Kidney (tissue), 14 donors: ENCODE results near the gene MAP3K19. TPM values are rescaled to one million over a fixed set of nuclear protein-coding genes. Genes with fewer than 3 reads are reported as not detected.

ENCODE experiments used
- DNase-seq, 5 donors: peaks; one replicate each; pipeline ENCODE4 v3.0.0-alpha.2; 2013 to 2020
- FAIRE-seq: peaks from 2 replicates; lab custom pipeline; 2012; peaks lifted over from hg19 to GRCh38; lab: Jason Lieb, UNC
- H3K27ac ChIP-seq, 2 donors: one replicate each; pipeline ENCODE4 v1.7.0; 2013; ENCODE audit warnings: low read depth in 2 of 2, low read length in 2 of 2, inconsistent platforms in 1 of 2
- H3K27me3 ChIP-seq: one replicate; pipeline ENCODE4 v1.7.1; 2013; ENCODE audit warnings: low read length, inconsistent platforms; ENCODE audit not compliant: control insufficient read depth, insufficient read depth
- H3K36me3 ChIP-seq, 3 donors: one replicate each; pipeline versions ENCODE4 v1.7.0 to v1.7.1; 2013; ENCODE audit warnings: low read length in 3 of 3, control low read depth in 1 of 3, inconsistent platforms in 1 of 3; ENCODE audit not compliant: insufficient read depth in 3 of 3, control insufficient read depth in 2 of 3
- H3K4me1 ChIP-seq, 3 donors: one replicate each; pipeline versions ENCODE4 v1.7.0 to v1.7.1; 2013; ENCODE audit warnings: low read length in 3 of 3, inconsistent platforms in 1 of 3, low read depth in 1 of 3; ENCODE audit not compliant: control insufficient read depth in 2 of 3, insufficient read depth in 2 of 3
- H3K4me3 ChIP-seq, 3 donors: one replicate each; pipeline versions ENCODE4 v1.7.0 to v1.8.1; 2013; ENCODE audit warnings: low read length in 3 of 3, control low read depth in 1 of 3, inconsistent platforms in 1 of 3
- H3K9ac ChIP-seq, 3 donors: one replicate each; pipeline versions ENCODE4 v1.7.0 to v1.7.1; 2013; ENCODE audit warnings: low read length in 3 of 3, control low read depth in 1 of 3, inconsistent platforms in 1 of 3
- H3K9me3 ChIP-seq, 3 donors: one replicate each; pipeline versions ENCODE4 v1.7.0 to v1.7.1; 2013; ENCODE audit warnings: low read length in 3 of 3, control low read depth in 1 of 3, inconsistent platforms in 1 of 3; ENCODE audit not compliant: control insufficient read depth in 2 of 3, insufficient read depth in 1 of 3
- CTCF ChIP-seq: IDR thresholded peaks from 3 replicates; pipeline ENCODE4 v1.5.1; 2012; ENCODE audit warnings: mild to moderate bottlenecking, moderate library complexity, borderline replicate concordance; ENCODE audit not compliant: insufficient read depth; ENCODE audit errors: extremely low read depth
- intact Hi-C: fragments of 100-400 bp; cut with DNase I; formaldehyde crosslinking; loops from one replicate; pipeline ENCODE4 v1.11.1; 2022
- polyA plus RNA-seq: library from polyadenylated mRNA; stranded (reverse); fragments of 350-450 nt; fragmentation: Illumina TruSeq; extraction: RNeasy Lipid Tissue Mini Kit (QIAGEN cat#74804); gene quantifications from one replicate; pipeline ENCODE4 v1.2.3, GENCODE V29; 2014; ENCODE audit warnings: low read depth, low replicate concordance; ENCODE audit not compliant: insufficient read depth
- total RNA-seq: library from RNA; stranded (reverse); fragmentation: NEBNext Ultra II Directional; extraction: Animal tissue kit (Norgen Biotek cat#: 25700); gene quantifications from one replicate; pipeline ENCODE4 v1.2.1, GENCODE V29; 2021
- donor health status: control.
- donor health status: control.
- donor health status: control.
- donor health status: control.
- donor health status: control.
- donor health status: DM: yes; HTN: yes; CAD: no.
- donor health status: Normal renal cell carcinoma (clear cell type).

The MAP3K19 gene
- total and polyA plus RNA-seq, 2 donors from 2014 or later = not detected

- no peaks in the 10 kb centered on the region for H3K36me3 ChIP-seq
- TF ChIP-seq CTCF = no peak
- peak within 1 kb of the TSS; percentile 88 to 98 for H3K27ac ChIP-seq
- H3K4me3 ChIP-seq = peak within 1 kb of the TSS; percentile 94 to 95 (median 94)
- DNase-seq (peak; percentile 99 to 100 (median 100)), FAIRE-seq (no peak)
- H3K9me3 ChIP-seq = no peaks in the 10 kb centered on the region
- intact Hi-C loops = no loop called here
- H3K4me1 ChIP-seq = peaks cover 0 to 7% (median 3%) of the 10 kb centered on the region in 3 donors
- peak within 1 kb of the TSS; percentile 92 to 99 (median 98) for H3K9ac ChIP-seq
- H3K27me3 ChIP-seq = no peaks in the 10 kb centered on the region
Measured at GRCh38 chr2:134918526-134919340, 128.5 kb downstream of the MAP3K19 start, which contains the start of gene CCNT2. TSS of gene CCNT2 (plus strand) at chr2:134918822. CDS start at chr2:134918855, 33 bp downstream.

GRCh38 chr2:134917888-134918525 lies 129.2 kb downstream of the MAP3K19 start:
- intact Hi-C loops = no loop called here
- Histone ChIP-seq H3K27me3 (no peaks in the 10 kb centered on the region), H3K27ac (peak overlapping the region; percentile 88 to 98), H3K4me1 (peaks cover 0 to 7% (median 3%) of the 10 kb centered on the region in 3 donors), H3K4me3 (peak overlapping the region; percentile 78 to 94 (median 94)), H3K9ac (peak overlapping the region; percentile 89 to 92 (median 92)), H3K36me3 (no peaks in the 10 kb centered on the region), H3K9me3 (no peaks in the 10 kb centered on the region)
- DNase-seq = peak in 2 of 5 donors; percentile 96 to 97
- peak; percentile 66 for FAIRE-seq
- peak; percentile 25 for TF ChIP-seq CTCF

- no peaks in the 10 kb centered on the region for H3K9me3 ChIP-seq
- no peaks in the 10 kb centered on the region for H3K36me3 ChIP-seq
- no peak for TF ChIP-seq CTCF
- intact Hi-C loops = no loop called here
- FAIRE-seq (no peak), DNase-seq (peak in 3 of 5 donors; percentile 11 to 75 (median 73))
- H3K27me3 ChIP-seq = no peaks in the 10 kb centered on the region
- peak overlapping the region; percentile 77 to 98 for H3K27ac ChIP-seq
- H3K4me1 ChIP-seq = peaks cover 0 to 7% (median 3%) of the 10 kb centered on the region in 3 donors
- H3K9ac ChIP-seq = peak overlapping the region; percentile 89 to 92 (median 92)
- peak overlapping the region; percentile 78 to 94 (median 94) for H3K4me3 ChIP-seq
Measured at GRCh38 chr2:134917360-134917865, 129.8 kb downstream of the MAP3K19 start.

Other genes starting within 250 kb of the MAP3K19 start
- gene ACMSD, start 208.8 kb downstream of the MAP3K19 start, total RNA-seq = 44.0 TPM
- 152 TPM for gene ACMSD, start 208.8 kb downstream of the MAP3K19 start, polyA plus RNA-seq
- 42.1 TPM for gene CCNT2, start 128.6 kb downstream of the MAP3K19 start, total RNA-seq
- gene CCNT2, start 128.6 kb downstream of the MAP3K19 start, polyA plus RNA-seq = 7.0 TPM
- gene RAB3GAP1, start 4.8 kb upstream of the MAP3K19 start, total RNA-seq = 41.4 TPM
- gene RAB3GAP1, start 4.8 kb upstream of the MAP3K19 start, polyA plus RNA-seq = 16.6 TPM